HepG2 (cell line): ENCODE results near the gene TSPAN31. TPM values are rescaled to one million over a fixed set of nuclear protein-coding genes. Genes with fewer than 3 reads are reported as not detected.

Experiments used
- ASH2L ChIP-seq: fragments of 300-600, 200-600 bp; sonication (generic); IDR thresholded peaks from 2 replicates; pipeline ENCODE4 v1.7.0; 2017; ENCODE audit warnings: low read depth, mild to moderate bottlenecking, moderate library complexity, mixed read lengths, low read length; ENCODE audit not compliant: insufficient read length
- CENPT ChIP-seq: sonication (generic); formaldehyde crosslinking; IDR thresholded peaks from 2 replicates; pipeline ENCODE4 v1.8.0; 2022; ENCODE audit warnings: low read depth, mild to moderate bottlenecking, moderate library complexity, missing genetic modification reagents
- DDIT3 ChIP-seq: sonication (generic); formaldehyde crosslinking; IDR thresholded peaks from 2 replicates; pipeline ENCODE4 v1.4.0; 2020; ENCODE audit warnings: mild to moderate bottlenecking, missing genetic modification reagents
- E2F1 ChIP-seq: sonication (generic); formaldehyde crosslinking; IDR thresholded peaks from 2 replicates; pipeline ENCODE4 v1.5.0; 2020; ENCODE audit warnings: missing genetic modification reagents
- GRHL1 ChIP-seq: sonication (generic); formaldehyde crosslinking; conservative IDR thresholded peaks from 2 replicates; pipeline ENCODE4 v1.8.0; 2022; ENCODE audit warnings: missing genetic modification reagents
- HMGXB4 ChIP-seq, 2 experiments: sonication (generic) in 1 of 2; formaldehyde crosslinking in 1 of 2; IDR thresholded peaks; 2 replicates each; pipeline versions ENCODE4 v1.4.0 to v1.6.1; 2018 to 2020; ENCODE audit warnings: missing genetic modification reagents in 2 of 2, borderline replicate concordance in 1 of 2, low read depth in 1 of 2, mild to moderate bottlenecking in 1 of 2, missing biosample characterization in 1 of 2
- HNRNPL ChIP-seq: fragments of 200-400 bp; formaldehyde crosslinking; IDR thresholded peaks from 2 replicates; pipeline ENCODE4 v1.6.1; 2017; ENCODE audit warnings: mild to moderate bottlenecking, low read depth, low read length
- KMT2A ChIP-seq: sonication (generic); formaldehyde crosslinking; IDR thresholded peaks from 2 replicates; pipeline ENCODE4 v1.4.0; 2020; ENCODE audit warnings: missing genetic modification reagents
- MAFG ChIP-seq: sonication (generic); formaldehyde crosslinking; IDR thresholded peaks from 2 replicates; pipeline ENCODE4 v1.5.1; 2020; ENCODE audit warnings: mild to moderate bottlenecking, missing genetic modification reagents
- MNT ChIP-seq: fragments of 450-650 bp; IDR thresholded peaks from 2 replicates; pipeline ENCODE4 v1.6.1; 2016
- NFIB ChIP-seq: sonication (generic); formaldehyde crosslinking; IDR thresholded peaks from 2 replicates; pipeline ENCODE4 v1.9.0; 2021; ENCODE audit warnings: missing genetic modification reagents, mild to moderate bottlenecking, borderline replicate concordance
- PHF21A ChIP-seq: sonication (generic); formaldehyde crosslinking; IDR thresholded peaks from 2 replicates; pipeline ENCODE4 v1.5.0; 2020; ENCODE audit warnings: mild to moderate bottlenecking, missing genetic modification reagents
- RBM39 ChIP-seq: fragments of 200-400 bp; formaldehyde crosslinking; IDR thresholded peaks from one replicate; pipeline ENCODE4 v1.6.1; 2018; ENCODE audit warnings: antibody characterized with exemption, mild to moderate bottlenecking, low read depth, low read length; ENCODE audit not compliant: poor library complexity, severe bottlenecking
- SNAI1 ChIP-seq: sonication (generic); formaldehyde crosslinking; IDR thresholded peaks from 2 replicates; pipeline ENCODE4 v1.5.0; 2020; ENCODE audit warnings: mild to moderate bottlenecking, missing genetic modification reagents, borderline replicate concordance
- SP2 ChIP-seq: sonication (generic); formaldehyde crosslinking; IDR thresholded peaks from 2 replicates; pipeline ENCODE4 v1.5.1; 2020; ENCODE audit warnings: mild to moderate bottlenecking, missing genetic modification reagents
- SPEN ChIP-seq: sonication (generic); formaldehyde crosslinking; IDR thresholded peaks from 2 replicates; pipeline ENCODE4 v1.5.1; 2020; ENCODE audit warnings: low read depth, mild to moderate bottlenecking, missing genetic modification reagents
- ZNF17 ChIP-seq: sonication (generic); formaldehyde crosslinking; IDR thresholded peaks from 2 replicates; pipeline ENCODE4 v1.5.0; 2020; ENCODE audit warnings: mild to moderate bottlenecking, missing genetic modification reagents
- ZNF207 ChIP-seq: fragments of 450-650 bp; IDR thresholded peaks from 2 replicates; pipeline ENCODE4 v1.6.1; 2016; ENCODE audit warnings: antibody characterized with exemption, borderline replicate concordance
- ZNF432 ChIP-seq: sonication (generic); formaldehyde crosslinking; IDR thresholded peaks from 2 replicates; pipeline ENCODE4 v1.5.0; 2020; ENCODE audit warnings: missing genetic modification reagents, mild to moderate bottlenecking, borderline replicate concordance
- ZNF672 ChIP-seq: sonication (generic); formaldehyde crosslinking; IDR thresholded peaks from 2 replicates; pipeline ENCODE4 v1.8.1; 2022; ENCODE audit warnings: missing genetic modification reagents
- ZNF678 ChIP-seq: sonication (generic); formaldehyde crosslinking; IDR thresholded peaks from 2 replicates; pipeline ENCODE4 v1.4.0; 2020; ENCODE audit warnings: mild to moderate bottlenecking, missing genetic modification reagents
- ZSCAN31 ChIP-seq: sonication (generic); formaldehyde crosslinking; IDR thresholded peaks from 2 replicates; pipeline ENCODE4 v1.5.0; 2020; ENCODE audit warnings: low read depth, mild to moderate bottlenecking, missing genetic modification reagents
- polyA plus RNA-seq, 8 experiments: library from polyadenylated mRNA; depleted of rRNA in 3 of 8; stranded (reverse) in 7 of 8; unstranded in 1 of 8; fragments of >200 nt; fragmentation: Illumina TruSeq in 4 of 8; extraction: Trizol in 4 of 8; gene quantifications; 2 replicates each; pipeline versions ENCODE4 v1.2.1 to v1.2.3, GENCODE V29; 2011 to 2016; ENCODE audit warnings: low read depth in 4 of 8, missing spikeins in 1 of 8, mixed read lengths in 1 of 8; ENCODE audit not compliant: insufficient read depth in 1 of 8
- total RNA-seq, 5 experiments: library from RNA; depleted of rRNA; stranded (reverse); fragments of >200 nt; fragmentation: Illumina TruSeq; extraction: Trizol; gene quantifications; 2 replicates each; pipeline ENCODE4 v1.2.3, GENCODE V29; 2016; ENCODE audit warnings: low read depth in 1 of 5

TSPAN31 gene
- total and polyA plus RNA-seq, 2 of the 13 experiments (the other 11 are each of a cell fraction or from before 2014, with no cell fraction given) = 10.4 to 24.6 TPM

- no peak for TF ChIP-seq MAFG (CRISPR knock-in tag)
- no peak for TF ChIP-seq CENPT (CRISPR knock-in tag)
- TF ChIP-seq HNRNPL = 0 out of 2 replicates have a peak, but pooled peaks have one; percentile 74
- no peak for TF ChIP-seq ZNF17 (CRISPR knock-in tag)
- TF ChIP-seq SNAI1 (CRISPR knock-in tag) = no peak
- peak; percentile 48; the same call in 1 of the 2 replicates for TF ChIP-seq ZNF672
- peak; percentile 96 for TF ChIP-seq RBM39
- TF ChIP-seq NFIB = no peak
- TF ChIP-seq ZNF207 = no peak
- TF ChIP-seq ZNF678 (CRISPR knock-in tag) = 0 out of 2 replicates have a peak, but pooled peaks have one; percentile 81
- peak; percentile 94 for TF ChIP-seq SPEN (CRISPR knock-in tag)
- peak; percentile 98 for TF ChIP-seq E2F1 (CRISPR knock-in tag)
- peak; percentile 77; the same call in 1 of the 2 replicates for TF ChIP-seq KMT2A
- TF ChIP-seq MNT = peak; percentile 100
- peak; percentile 86 for TF ChIP-seq PHF21A
- no peak for TF ChIP-seq GRHL1 (CRISPR knock-in tag)
- peak; percentile 95 for TF ChIP-seq ZSCAN31 (CRISPR knock-in tag)
- peak; percentile 92 to 95 for TF ChIP-seq HMGXB4 (CRISPR knock-in tag; IDR thresholded peaks at IDR 0.05; ENCODE audit: borderline replicate concordance in 1 of 2, low read depth in 1 of 2)
- no peak for TF ChIP-seq ZNF432 (CRISPR knock-in tag)
- TF ChIP-seq DDIT3 (CRISPR knock-in tag) = no peak
- peak; percentile 73 for TF ChIP-seq ASH2L
- peak; percentile 76 for TF ChIP-seq SP2 (CRISPR knock-in tag)
Measured at GRCh38 chr12:57751788-57752667, 7.2 kb downstream of the TSPAN31 start, which contains the start of gene CDK4 (continued).
